HepG2 (cell line): Measurements from ENCODE around the gene RPS2. TPM values are rescaled to one million over a fixed set of nuclear protein-coding genes. Genes with fewer than 3 reads are reported as not detected.

Source experiments
- BRD4 ChIP-seq: sonication (generic); formaldehyde crosslinking; IDR thresholded peaks from 2 replicates; pipeline ENCODE4 v1.4.0; 2020; ENCODE audit warnings: missing genetic modification reagents
- HDAC1 ChIP-seq: sonication (generic); formaldehyde crosslinking; IDR thresholded peaks from 2 replicates; pipeline ENCODE4 v1.5.1; 2020; ENCODE audit warnings: mild to moderate bottlenecking, missing genetic modification reagents
- HIVEP1 ChIP-seq: sonication (generic); formaldehyde crosslinking; IDR thresholded peaks from 2 replicates; pipeline ENCODE4 v1.4.0; 2020; ENCODE audit warnings: mild to moderate bottlenecking, missing genetic modification reagents
- HNRNPL ChIP-seq: fragments of 200-400 bp; formaldehyde crosslinking; IDR thresholded peaks from 2 replicates; pipeline ENCODE4 v1.6.1; 2017; ENCODE audit warnings: mild to moderate bottlenecking, low read depth, low read length
- JDP2 ChIP-seq: sonication (generic); formaldehyde crosslinking; IDR thresholded peaks from 2 replicates; pipeline ENCODE4 v1.8.1; 2022; ENCODE audit warnings: missing genetic modification reagents, borderline replicate concordance
- MAFG ChIP-seq: sonication (generic); formaldehyde crosslinking; IDR thresholded peaks from 2 replicates; pipeline ENCODE4 v1.5.1; 2020; ENCODE audit warnings: mild to moderate bottlenecking, missing genetic modification reagents
- NAIF1 ChIP-seq: sonication (generic); formaldehyde crosslinking; IDR thresholded peaks from 2 replicates; pipeline ENCODE4 v1.5.0; 2020; ENCODE audit warnings: mild to moderate bottlenecking, missing genetic modification reagents, borderline replicate concordance
- NFAT5 ChIP-seq: sonication (generic); formaldehyde crosslinking; IDR thresholded peaks from 2 replicates; pipeline ENCODE4 v1.4.0; 2020; ENCODE audit warnings: missing genetic modification reagents
- NFE2L2 ChIP-seq: fragments of 150-350 bp; IDR thresholded peaks from 2 replicates; pipeline ENCODE4 v1.6.1; 2014; ENCODE audit warnings: low read length
- PHB2 ChIP-seq: fragments of 450-650 bp; IDR thresholded peaks from 2 replicates; pipeline ENCODE4 v1.6.1; 2018; ENCODE audit not compliant: partially characterized antibody
- REPIN1 ChIP-seq: sonication (generic); formaldehyde crosslinking; IDR thresholded peaks from 2 replicates; pipeline ENCODE4 v1.8.0; 2022; ENCODE audit warnings: missing genetic modification reagents, low read depth, mild to moderate bottlenecking, borderline replicate concordance
- SIX1 ChIP-seq: sonication (generic); formaldehyde crosslinking; IDR thresholded peaks from 2 replicates; pipeline ENCODE4 v1.4.0; 2020; ENCODE audit warnings: missing genetic modification reagents, borderline replicate concordance
- SMARCE1 ChIP-seq: fragments of 450-650 bp; IDR thresholded peaks from 2 replicates; pipeline ENCODE4 v1.6.1; 2017; ENCODE audit warnings: borderline replicate concordance
- SPEN ChIP-seq: sonication (generic); formaldehyde crosslinking; IDR thresholded peaks from 2 replicates; pipeline ENCODE4 v1.5.1; 2020; ENCODE audit warnings: low read depth, mild to moderate bottlenecking, missing genetic modification reagents
- ZFY ChIP-seq: sonication (generic); formaldehyde crosslinking; IDR thresholded peaks from 2 replicates; pipeline ENCODE4 v1.4.0; 2020; ENCODE audit warnings: missing genetic modification reagents
- ZNF136 ChIP-seq: sonication (generic); formaldehyde crosslinking; IDR thresholded peaks from 2 replicates; pipeline ENCODE4 v1.8.1; 2022; ENCODE audit warnings: low read depth, mild to moderate bottlenecking, moderate library complexity, missing genetic modification reagents
- ZNF230 ChIP-seq: sonication (generic); formaldehyde crosslinking; IDR thresholded peaks from 2 replicates; pipeline ENCODE4 v1.4.0; 2020; ENCODE audit warnings: mild to moderate bottlenecking, missing genetic modification reagents
- ZNF280B ChIP-seq: sonication (generic); formaldehyde crosslinking; IDR thresholded peaks from 2 replicates; pipeline ENCODE4 v1.5.0; 2020; ENCODE audit warnings: missing genetic modification reagents, mild to moderate bottlenecking, borderline replicate concordance
- ZNF552 ChIP-seq: sonication (generic); formaldehyde crosslinking; IDR thresholded peaks from 2 replicates; pipeline ENCODE4 v1.9.0; 2022; ENCODE audit warnings: missing genetic modification reagents, mild to moderate bottlenecking, borderline replicate concordance
- ZNF558 ChIP-seq: sonication (generic); formaldehyde crosslinking; IDR thresholded peaks from 2 replicates; pipeline ENCODE4 v1.9.0; 2022; ENCODE audit warnings: mild to moderate bottlenecking, missing genetic modification reagents, borderline replicate concordance
- ZNF7 ChIP-seq: IDR thresholded peaks from 2 replicates; pipeline ENCODE4 v1.6.1; 2016; ENCODE audit warnings: missing biosample characterization, missing genetic modification reagents
- ZNF878 ChIP-seq: sonication (generic); formaldehyde crosslinking; IDR thresholded peaks from 2 replicates; pipeline ENCODE4 v1.8.1; 2023; ENCODE audit warnings: mild to moderate bottlenecking, missing genetic modification reagents, moderate library complexity
- polyA plus RNA-seq, 8 experiments: library from polyadenylated mRNA; depleted of rRNA in 3 of 8; stranded (reverse) in 7 of 8; unstranded in 1 of 8; fragments of >200 nt; fragmentation: Illumina TruSeq in 4 of 8; extraction: Trizol in 4 of 8; gene quantifications; 2 replicates each; pipeline versions ENCODE4 v1.2.1 to v1.2.3, GENCODE V29; 2011 to 2016; ENCODE audit warnings: low read depth in 4 of 8, missing spikeins in 1 of 8, mixed read lengths in 1 of 8; ENCODE audit not compliant: insufficient read depth in 1 of 8
- total RNA-seq, 5 experiments: library from RNA; depleted of rRNA; stranded (reverse); fragments of >200 nt; fragmentation: Illumina TruSeq; extraction: Trizol; gene quantifications; 2 replicates each; pipeline ENCODE4 v1.2.3, GENCODE V29; 2016; ENCODE audit warnings: low read depth in 1 of 5
- TF ChIP-seq, protein P1 (sequence below): sonication (generic); IDR thresholded peaks from 2 replicates; pipeline ENCODE4 v1.6.1; 2016; ENCODE audit warnings: low read depth, borderline replicate concordance

Gene RPS2
- total and polyA plus RNA-seq, 2 of the 13 experiments (the other 11 are each of a cell fraction or from before 2014, with no cell fraction given): 1,908 to 4,514 TPM

- TF ChIP-seq ZNF558 (no peak), ZNF280B (no peak; the same call in 1 of the 2 replicates), NFAT5 (CRISPR knock-in tag) (no peak), SMARCE1 (no peak), SIX1 (CRISPR knock-in tag) (no peak), HDAC1 (peak; percentile 44; the same call in 1 of the 2 replicates), NFE2L2 (no peak), JDP2 (CRISPR knock-in tag) (no peak), PHB2 (no peak), ZNF878 (CRISPR knock-in tag) (no peak), HIVEP1 (CRISPR knock-in tag) (0 out of 2 replicates have a peak, but pooled peaks have one; percentile 43), HNRNPL (no peak), REPIN1 (no peak), NAIF1 (no peak), SPEN (no peak), ZNF230 (CRISPR knock-in tag) (no peak), MAFG (CRISPR knock-in tag) (no peak), BRD4 (CRISPR knock-in tag) (no peak), ZNF552 (CRISPR knock-in tag) (no peak), ZNF7 (CRISPR knock-in tag) (no peak), ZNF136 (CRISPR knock-in tag) (no peak), ZFY (CRISPR knock-in tag) (no peak)
- TF ChIP-seq, protein P1, sequence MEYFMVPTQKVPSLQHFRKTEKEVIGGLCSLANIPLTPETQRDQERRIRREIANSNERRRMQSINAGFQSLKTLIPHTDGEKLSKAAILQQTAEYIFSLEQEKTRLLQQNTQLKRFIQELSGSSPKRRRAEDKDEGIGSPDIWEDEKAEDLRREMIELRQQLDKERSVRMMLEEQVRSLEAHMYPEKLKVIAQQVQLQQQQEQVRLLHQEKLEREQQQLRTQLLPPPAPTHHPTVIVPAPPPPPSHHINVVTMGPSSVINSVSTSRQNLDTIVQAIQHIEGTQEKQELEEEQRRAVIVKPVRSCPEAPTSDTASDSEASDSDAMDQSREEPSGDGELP: no peak
These were observed 25.9 kb upstream of the RPS2 start (continued) for GRCh38 chr16:1990351-1991134.
